GM23338 (cell line): ENCODE measurements around the gene SPHKAP. TPM values are rescaled to one million over a fixed set of nuclear protein-coding genes. Genes with fewer than 3 reads are reported as not detected.

Source experiments
- ATAC-seq: fragments of 200-7000 bp; cut with Tn5 transposase; 3 replicates; pipeline ENCODE4 v1.9.1; 2020
- DNase-seq: peaks from one replicate; pipeline ENCODE4 v3.0.0-alpha.2; 2015; ENCODE audit warnings: low spot score
- H2AFZ ChIP-seq: fragments of 200-600 bp; sonication (generic); 2 replicates; pipeline ENCODE4 v1.8.0; 2016; ENCODE audit warnings: antibody characterized with exemption, mild to moderate bottlenecking, moderate library complexity
- H3F3A ChIP-seq: fragments of 200-600 bp; sonication (generic); replicated peaks from 2 replicates; pipeline ENCODE4 v1.8.0; 2017; ENCODE audit warnings: antibody characterized with exemption, mixed run types, low read depth
- H3K27ac ChIP-seq: fragments of 200-600 bp; sonication (generic); 2 replicates; pipeline ENCODE4 v1.6.1; 2016; ENCODE audit warnings: low read depth
- H3K27me3 ChIP-seq: fragments of 200-600 bp; sonication (generic); 2 replicates; pipeline ENCODE4 v1.8.0; 2016; ENCODE audit warnings: mild to moderate bottlenecking, mixed run types, moderate library complexity; ENCODE audit not compliant: insufficient read depth
- H3K36me3 ChIP-seq: fragments of 200-600 bp; sonication (generic); 2 replicates; pipeline ENCODE4 v1.8.0; 2016; ENCODE audit warnings: mild to moderate bottlenecking; ENCODE audit not compliant: insufficient read depth
- H3K4me1 ChIP-seq: fragments of 200-600 bp; sonication (generic); 2 replicates; pipeline ENCODE4 v1.8.0; 2016; ENCODE audit warnings: mild to moderate bottlenecking, moderate library complexity; ENCODE audit not compliant: insufficient read depth
- H3K4me2 ChIP-seq: fragments of 200-600 bp; sonication (generic); 2 replicates; pipeline ENCODE4 v1.7.1; 2017; ENCODE audit warnings: mixed run types
- H3K4me3 ChIP-seq: fragments of 200-600 bp; sonication (generic); 2 replicates; pipeline ENCODE4 v1.6.1; 2016; ENCODE audit warnings: mixed run types
- H3K79me2 ChIP-seq: fragments of 200-600 bp; sonication (generic); replicated peaks from 2 replicates; pipeline ENCODE4 v1.8.0; 2017; ENCODE audit warnings: mild to moderate bottlenecking; ENCODE audit not compliant: insufficient read depth
- H3K9me2 ChIP-seq: fragments of 200-600 bp; sonication (generic); 2 replicates; pipeline ENCODE4 v1.8.0; 2017; ENCODE audit not compliant: insufficient read depth
- H4K20me1 ChIP-seq: fragments of 200-600 bp; sonication (generic); replicated peaks from 2 replicates; pipeline ENCODE4 v1.8.0; 2017; ENCODE audit warnings: mild to moderate bottlenecking; ENCODE audit not compliant: insufficient read depth
- H3K27ac Mint-ChIP-seq: 2 replicates; pipeline ENCODE4 v1.8.0; 2020; ENCODE audit warnings: inconsistent platforms, mild to moderate bottlenecking, moderate library complexity, mixed read lengths
- H3K27me3 Mint-ChIP-seq: 3 replicates; pipeline ENCODE4 v1.8.0; 2022; ENCODE audit warnings: low read depth, mild to moderate bottlenecking, moderate library complexity, mixed read lengths, inconsistent platforms; ENCODE audit not compliant: insufficient read depth, poor library complexity
- H3K36me3 Mint-ChIP-seq: 3 replicates; pipeline ENCODE4 v1.8.0; 2021; ENCODE audit warnings: low read depth, mild to moderate bottlenecking, inconsistent platforms, moderate library complexity, mixed read lengths
- H3K4me1 Mint-ChIP-seq: 3 replicates; pipeline ENCODE4 v1.8.0; 2020; ENCODE audit warnings: mild to moderate bottlenecking, inconsistent platforms, mixed read lengths
- H3K4me3 Mint-ChIP-seq: 3 replicates; pipeline ENCODE4 v1.8.0; 2021; ENCODE audit warnings: moderate library complexity, mild to moderate bottlenecking, inconsistent platforms, mixed read lengths
- H3K9me3 Mint-ChIP-seq: 3 replicates; pipeline ENCODE4 v1.8.0; 2020; ENCODE audit warnings: moderate library complexity, mild to moderate bottlenecking, inconsistent platforms, mixed read lengths
- CREB1 ChIP-seq: fragments of 250-450 bp; sonication (Bioruptor Pico); IDR thresholded peaks from 2 replicates; pipeline ENCODE4 v1.5.0; 2020; ENCODE audit warnings: low read depth, mild to moderate bottlenecking, moderate library complexity
- CTCF ChIP-seq, 2 experiments: fragments of 200-600 bp in 1 of 2; sonication (generic) in 1 of 2; conservative IDR thresholded peaks; 2 replicates each; pipeline versions ENCODE4 v1.5.1 to v1.6.1; 2016 to 2017; ENCODE audit warnings: antibody characterized with exemption in 2 of 2, low read depth in 2 of 2, mild to moderate bottlenecking in 2 of 2, moderate library complexity in 1 of 2
- ETS1 ChIP-seq: IDR thresholded peaks from 2 replicates; pipeline ENCODE4 v1.6.1; 2016; ENCODE audit warnings: antibody characterized with exemption
- EZH2 ChIP-seq: fragments of 200-600 bp; sonication (generic); IDR thresholded peaks from one replicate; pipeline ENCODE4 v1.8.0; 2017; ENCODE audit warnings: antibody characterized with exemption, mild to moderate bottlenecking, low read depth; ENCODE audit not compliant: unreplicated experiment
- EZH2phosphoT487 ChIP-seq: fragments of 200-600 bp; sonication (generic); IDR thresholded peaks from one replicate; pipeline ENCODE4 v1.8.1; 2018; ENCODE audit warnings: antibody characterized with exemption; ENCODE audit not compliant: unreplicated experiment
- NANOG ChIP-seq: IDR thresholded peaks from 2 replicates; pipeline ENCODE4 v1.6.1; 2016; ENCODE audit warnings: antibody characterized with exemption, borderline replicate concordance
- POLR2AphosphoS5 ChIP-seq: IDR thresholded peaks from 2 replicates; pipeline ENCODE4 v1.6.1; 2016; ENCODE audit warnings: antibody characterized with exemption, low read depth
- REST ChIP-seq: IDR thresholded peaks from one replicate; pipeline ENCODE4 v1.6.1; 2018; ENCODE audit warnings: antibody characterized with exemption; ENCODE audit not compliant: unreplicated experiment
- STAT1 ChIP-seq: IDR thresholded peaks from one replicate; pipeline ENCODE4 v1.6.1; 2016; ENCODE audit warnings: antibody characterized with exemption; ENCODE audit not compliant: unreplicated experiment
- ZNF114 ChIP-seq: fragments of 250-450 bp; sonication (Bioruptor Pico); IDR thresholded peaks from 2 replicates; pipeline ENCODE4 v1.5.0; 2020; ENCODE audit warnings: mild to moderate bottlenecking, moderate library complexity
- ZNF331 ChIP-seq: fragments of 250-450 bp; sonication (Bioruptor Pico); IDR thresholded peaks from 2 replicates; pipeline ENCODE4 v1.5.0; 2020; ENCODE audit warnings: low read depth, mild to moderate bottlenecking, moderate library complexity
- ZNF462 ChIP-seq: fragments of 250-450 bp; sonication (Bioruptor Pico); IDR thresholded peaks from 2 replicates; pipeline ENCODE4 v1.5.0; 2020; ENCODE audit warnings: mild to moderate bottlenecking, moderate library complexity
- polyA plus RNA-seq: library from polyadenylated mRNA; unstranded; fragments of >200 nt; fragmentation: Nextera tagmentation; extraction: Ambion mirVana; gene quantifications from 2 replicates; pipeline ENCODE4 v1.2.1, GENCODE V29; 2016
- total RNA-seq: library from RNA; depleted of rRNA; stranded (reverse); fragments of >200 nt; shearing (Covaris generic); gene quantifications from 2 replicates; pipeline ENCODE4 v1.2.3, GENCODE V29; 2014

Gene SPHKAP
- total and polyA plus RNA-seq, 2 experiments from 2014 or later = 0.10 TPM; not detected in 1

GRCh38 chr2:228136027-228136426, 45.5 kb downstream of the SPHKAP start:
- Histone ChIP-seq H3K4me3 (no peak overlapping the region), H3F3A (no peaks in the 10 kb centered on the region), H3K4me1 (no peaks in the 10 kb centered on the region), H2AFZ (no peak overlapping the region), H4K20me1 (no peaks in the 10 kb centered on the region), H3K36me3 (no peaks in the 10 kb centered on the region), H3K27me3 (no peaks in the 10 kb centered on the region), H3K4me2 (no peak overlapping the region), H3K79me2 (no peaks in the 10 kb centered on the region), H3K9me2 (no peaks in the 10 kb centered on the region), H3K27ac (no peak overlapping the region)
- H3K4me1 Mint-ChIP-seq = no peaks in the 10 kb centered on the region
- no peak for DNase-seq
- no peak overlapping the region for H3K27ac Mint-ChIP-seq
- ATAC-seq = no peak
- H3K4me3 Mint-ChIP-seq = no peak overlapping the region
- TF ChIP-seq ZNF462 (CRISPR knock-in tag) (no peak), EZH2 (no peak), EZH2phosphoT487 (no peak), CREB1 (CRISPR knock-in tag) (no peak), ZNF114 (CRISPR knock-in tag) (no peak), ETS1 (no peak), NANOG (no peak), CTCF (conservative IDR thresholded peaks at IDR 0.05; ENCODE audit: low read depth in 2 of 2) (no peak), REST (no peak), ZNF331 (CRISPR knock-in tag) (no peak), STAT1 (no peak), POLR2AphosphoS5 (no peak)
- no peaks in the 10 kb centered on the region for H3K36me3 Mint-ChIP-seq
- no peaks in the 10 kb centered on the region for H3K27me3 Mint-ChIP-seq
- H3K9me3 Mint-ChIP-seq = no peaks in the 10 kb centered on the region; the same call in 2 of the 3 replicates
